ENCODE data around the gene CSGALNACT2.

- no peak for TF ChIP-seq CTCF (IDR thresholded peaks at IDR 0.05)
- TF ChIP-seq POLR2AphosphoS5 (IDR thresholded peaks at IDR 0.05), result no peak
- TF ChIP-seq POLR2A (IDR thresholded peaks at IDR 0.05), result no peak
Measured at GRCh38 chr10:43160046-43160920, 22.0 kb downstream of the CSGALNACT2 start.
